GM12874 (cell line): Measurements from ENCODE around the gene CD96.
A peak's percentile ranks its signal among the peaks of the same experiment; 100 is the strongest.

ENCODE experiments used
- TF ChIP-seq, protein P1 (sequence below): IDR thresholded peaks from 2 replicates; pipeline ENCODE4 v1.5.1; 2011; ENCODE audit warnings: low read depth, mild to moderate bottlenecking, control low read depth, low read length, moderate library complexity; ENCODE audit not compliant: insufficient read depth

CD96 gene

DNA sequence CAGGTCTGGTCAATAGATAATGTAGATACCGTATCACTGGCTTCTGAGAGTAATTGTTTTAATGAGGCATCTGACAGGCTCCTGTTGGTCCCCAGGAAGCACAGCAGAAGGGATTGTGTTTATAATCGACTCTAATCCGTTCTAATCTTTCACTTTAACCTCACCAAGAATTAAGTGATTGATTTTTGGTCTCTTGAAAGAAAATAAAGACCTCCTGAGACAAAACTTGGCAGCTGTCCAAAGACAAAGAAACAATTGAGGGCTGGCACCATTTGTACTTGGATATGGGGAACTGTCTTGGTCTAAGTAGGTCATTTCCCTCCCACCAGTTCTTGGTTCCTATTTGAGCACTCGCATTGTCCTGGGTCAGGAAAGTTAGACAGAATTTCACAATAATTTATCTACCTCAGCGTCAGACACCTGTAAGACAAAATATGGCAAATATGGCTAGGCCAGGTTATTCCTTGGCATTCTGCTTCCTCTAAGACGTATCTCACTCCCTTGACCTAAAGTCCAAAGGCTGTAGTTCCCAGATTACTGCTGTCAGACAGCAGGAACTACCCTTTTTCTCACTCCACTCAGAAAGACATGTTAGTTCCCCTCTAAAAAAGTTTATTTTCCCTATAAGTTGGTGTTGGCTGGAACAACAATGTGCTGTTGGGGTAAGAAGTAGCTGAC, 22.7 kb upstream of the CD96 start:
- TF ChIP-seq, protein P1, sequence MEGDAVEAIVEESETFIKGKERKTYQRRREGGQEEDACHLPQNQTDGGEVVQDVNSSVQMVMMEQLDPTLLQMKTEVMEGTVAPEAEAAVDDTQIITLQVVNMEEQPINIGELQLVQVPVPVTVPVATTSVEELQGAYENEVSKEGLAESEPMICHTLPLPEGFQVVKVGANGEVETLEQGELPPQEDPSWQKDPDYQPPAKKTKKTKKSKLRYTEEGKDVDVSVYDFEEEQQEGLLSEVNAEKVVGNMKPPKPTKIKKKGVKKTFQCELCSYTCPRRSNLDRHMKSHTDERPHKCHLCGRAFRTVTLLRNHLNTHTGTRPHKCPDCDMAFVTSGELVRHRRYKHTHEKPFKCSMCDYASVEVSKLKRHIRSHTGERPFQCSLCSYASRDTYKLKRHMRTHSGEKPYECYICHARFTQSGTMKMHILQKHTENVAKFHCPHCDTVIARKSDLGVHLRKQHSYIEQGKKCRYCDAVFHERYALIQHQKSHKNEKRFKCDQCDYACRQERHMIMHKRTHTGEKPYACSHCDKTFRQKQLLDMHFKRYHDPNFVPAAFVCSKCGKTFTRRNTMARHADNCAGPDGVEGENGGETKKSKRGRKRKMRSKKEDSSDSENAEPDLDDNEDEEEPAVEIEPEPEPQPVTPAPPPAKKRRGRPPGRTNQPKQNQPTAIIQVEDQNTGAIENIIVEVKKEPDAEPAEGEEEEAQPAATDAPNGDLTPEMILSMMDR = no peak

- TF ChIP-seq, protein P1 = no peak
These were observed 20.1 kb upstream of the CD96 start for GRCh38 chr3:111521891-111522290.

GRCh38 chr3:111531446-111531845, 10.6 kb upstream of the CD96 start:
- TF ChIP-seq, protein P1 = no peak

GRCh38 chr3:111534701-111535100, 7.3 kb upstream of the CD96 start:
- TF ChIP-seq, protein P1 = no peak

DNA sequence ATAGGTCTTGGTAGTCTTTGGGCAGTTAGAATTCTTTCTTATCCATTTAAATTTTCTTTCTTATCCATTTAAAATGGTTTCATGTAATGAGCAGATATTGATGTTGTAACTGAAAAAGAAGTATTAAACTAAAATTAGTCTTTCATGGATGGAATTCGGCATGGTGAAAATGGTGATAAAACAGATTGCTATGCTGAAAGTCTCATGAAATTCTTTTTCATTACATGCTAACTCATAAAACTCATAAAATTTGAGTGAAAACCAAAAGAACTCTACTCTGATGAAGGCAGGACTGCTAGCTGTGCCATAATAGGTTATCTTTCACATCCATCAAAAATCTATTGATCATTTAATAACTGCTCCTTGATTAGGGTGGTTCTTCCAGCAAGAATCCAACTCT, 3.9 kb upstream of the CD96 start:
- TF ChIP-seq, protein P1 = no peak

- TF ChIP-seq, protein P1 = no peak
These were observed 3.3 kb upstream of the CD96 start for GRCh38 chr3:111538681-111539083.

GRCh38 chr3:111539351-111540331, 2.4 kb upstream of the CD96 start:
- TF ChIP-seq, protein P1 = peak; percentile 87
